Upper lobe of left lung (tissue), 4 donors: ENCODE results near the gene MLLT3.

ENCODE experiments used
- POLR2A ChIP-seq, 4 donors: fragments of 450-650 bp; IDR thresholded peaks; one replicate each; pipeline ENCODE4 v1.5.1; 2016 to 2017; ENCODE audit warnings: antibody characterized with exemption in 4 of 4, mild to moderate bottlenecking in 2 of 4
- TF ChIP-seq, protein P1 (sequence below), 6 experiments: fragments of 450-650 bp in 4 of 6; fragments of 200-600 bp in 2 of 6; sonication (generic) in 2 of 6; IDR thresholded peaks; one replicate each; pipeline ENCODE4 v1.5.1; 2016 to 2019; ENCODE audit warnings: antibody characterized with exemption in 6 of 6

DNA sequence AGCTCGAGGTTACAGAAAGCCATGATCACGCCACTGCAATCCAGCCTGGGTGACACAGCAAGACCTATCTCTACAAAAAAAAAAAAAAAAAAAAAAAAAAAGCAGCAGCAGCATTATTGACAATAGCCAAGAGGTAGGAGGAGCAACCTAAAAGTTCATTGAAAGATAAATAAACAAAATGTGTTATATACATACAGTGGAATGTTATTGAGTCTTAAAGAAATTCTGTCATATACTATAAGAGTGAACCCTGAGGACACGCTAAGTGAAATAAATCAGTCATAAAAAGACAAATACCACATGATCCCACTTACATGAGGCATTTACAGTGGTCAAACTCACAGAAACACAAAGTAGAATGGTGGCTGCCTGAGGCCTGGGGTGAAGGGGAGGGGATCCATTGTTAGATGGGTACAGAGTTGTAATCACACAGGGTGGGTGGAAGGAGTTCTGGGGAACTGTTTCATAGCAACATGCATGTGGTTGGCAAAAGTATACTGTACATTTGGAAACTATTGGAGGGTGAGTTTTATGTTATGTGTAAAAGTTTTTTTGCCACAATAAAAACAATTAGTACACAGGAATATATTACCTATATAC, 77.2 kb downstream of the MLLT3 start:
- TF ChIP-seq POLR2A (IDR thresholded peaks at IDR 0.05) = no peak
- TF ChIP-seq, protein P1, sequence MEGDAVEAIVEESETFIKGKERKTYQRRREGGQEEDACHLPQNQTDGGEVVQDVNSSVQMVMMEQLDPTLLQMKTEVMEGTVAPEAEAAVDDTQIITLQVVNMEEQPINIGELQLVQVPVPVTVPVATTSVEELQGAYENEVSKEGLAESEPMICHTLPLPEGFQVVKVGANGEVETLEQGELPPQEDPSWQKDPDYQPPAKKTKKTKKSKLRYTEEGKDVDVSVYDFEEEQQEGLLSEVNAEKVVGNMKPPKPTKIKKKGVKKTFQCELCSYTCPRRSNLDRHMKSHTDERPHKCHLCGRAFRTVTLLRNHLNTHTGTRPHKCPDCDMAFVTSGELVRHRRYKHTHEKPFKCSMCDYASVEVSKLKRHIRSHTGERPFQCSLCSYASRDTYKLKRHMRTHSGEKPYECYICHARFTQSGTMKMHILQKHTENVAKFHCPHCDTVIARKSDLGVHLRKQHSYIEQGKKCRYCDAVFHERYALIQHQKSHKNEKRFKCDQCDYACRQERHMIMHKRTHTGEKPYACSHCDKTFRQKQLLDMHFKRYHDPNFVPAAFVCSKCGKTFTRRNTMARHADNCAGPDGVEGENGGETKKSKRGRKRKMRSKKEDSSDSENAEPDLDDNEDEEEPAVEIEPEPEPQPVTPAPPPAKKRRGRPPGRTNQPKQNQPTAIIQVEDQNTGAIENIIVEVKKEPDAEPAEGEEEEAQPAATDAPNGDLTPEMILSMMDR (IDR thresholded peaks at IDR 0.05) = no peak
